HCT116 (cell line): Measurements from ENCODE around the gene CNPY1. TPM values are rescaled to one million over a fixed set of nuclear protein-coding genes. Genes with fewer than 3 reads are reported as not detected.

Source experiments
- ATAC-seq: fragments of 200-7000 bp; cut with Tn5 transposase; 2 replicates; pipeline ENCODE4 v1.9.1; 2020; ENCODE audit warnings: mild to moderate bottlenecking, moderate library complexity
- BruUV-seq: library from RNA; stranded (reverse); fragments of 400-500 nt; replicated peaks from 2 replicates; lab custom pipeline; 2021; lab: Mats Ljungman, UMichigan
- CTCF ChIA-PET: fragments of 300-600 bp; sonication (Branson Sonifier 250); formaldehyde crosslinking; loops from one replicate; lab custom pipeline; 2021; ENCODE audit warnings: antibody characterized with exemption; lab: Charles Lee
- POLR2A ChIA-PET: fragments of 300-600, 350-600 bp; sonication (Branson Sonifier 250); formaldehyde crosslinking; loops from one replicate; lab custom pipeline; 2021; ENCODE audit warnings: antibody characterized with exemption; lab: Charles Lee
- RAD21 ChIA-PET, 2 experiments: fragments of 300-600 bp; sonication (Branson Sonifier 250); formaldehyde crosslinking; loops; one replicate each; lab custom pipeline; 2023; ENCODE audit warnings: low total read pairs in 2 of 2; ENCODE audit not compliant: uncharacterized antibody in 2 of 2, unreplicated experiment in 2 of 2, low non-redundant PET in 1 of 2; lab: Charles Lee
- DNase-seq: peaks from one replicate; pipeline ENCODE4 v3.0.0-alpha.2; 2010; ENCODE audit warnings: low read depth, low spot score
- H2AFZ ChIP-seq: fragments of 200-600 bp; shearing (Covaris generic), sonication (generic); 2 replicates; pipeline ENCODE4 v1.6.1; 2017; ENCODE audit warnings: low read depth, mixed run types, mixed read lengths, antibody characterized with exemption, low read length; ENCODE audit not compliant: poor library complexity, severe bottlenecking
- H3K27ac ChIP-seq: 2 replicates; pipeline ENCODE4 v1.5.1; 2012; ENCODE audit warnings: low read depth, low read length
- H3K27me3 ChIP-seq: fragments of 200-600 bp; sonication (generic); 2 replicates; pipeline ENCODE4 v1.6.1; 2016; ENCODE audit warnings: mixed run types, low read length, mixed read lengths; ENCODE audit not compliant: insufficient read depth
- H3K36me3 ChIP-seq, 2 experiments: fragments of 200-500 bp in 1 of 2; fragments of 200-600 bp in 1 of 2; sonication (Bioruptor generic) in 1 of 2; sonication (generic) in 1 of 2; 2 replicates each; pipeline versions ENCODE4 v1.5.1 to v1.6.1; 2014 to 2016; ENCODE audit warnings: low read length in 2 of 2, inconsistent platforms in 1 of 2, mixed read lengths in 1 of 2, mixed run types in 1 of 2; ENCODE audit not compliant: insufficient read depth in 2 of 2, control insufficient read depth in 1 of 2
- H3K4me1 ChIP-seq, 2 experiments: fragments of 200-600 bp in 1 of 2; sonication (generic) in 1 of 2; 2 replicates each; pipeline versions ENCODE4 v1.5.1 to v1.6.1; 2012 to 2017; ENCODE audit warnings: low read length in 2 of 2, inconsistent platforms in 1 of 2, mild to moderate bottlenecking in 1 of 2, mixed read lengths in 1 of 2, mixed run types in 1 of 2, moderate library complexity in 1 of 2; ENCODE audit not compliant: insufficient read depth in 2 of 2, control insufficient read depth in 1 of 2
- H3K4me2 ChIP-seq: fragments of 200-600 bp; sonication (generic); 2 replicates; pipeline ENCODE4 v1.6.1; 2017; ENCODE audit warnings: mixed run types, low read length, mixed read lengths
- H3K4me3 ChIP-seq, 2 experiments: fragments of 200-600 bp in 1 of 2; sonication (generic) in 1 of 2; replicated peaks in 1 of 2; 2 replicates each; pipeline ENCODE4 v1.5.1; 2011 to 2016; ENCODE audit warnings: low read length in 2 of 2, control low read depth in 1 of 2, low read depth in 1 of 2, mild to moderate bottlenecking in 1 of 2, mixed read lengths in 1 of 2, mixed run types in 1 of 2
- H3K79me2 ChIP-seq: fragments of 200-600 bp; sonication (generic); 2 replicates; pipeline ENCODE4 v1.6.1; 2017; ENCODE audit warnings: mild to moderate bottlenecking, mixed run types, low read length, moderate library complexity, mixed read lengths; ENCODE audit not compliant: insufficient read depth
- H3K9ac ChIP-seq: fragments of 200-600 bp; sonication (generic); 2 replicates; pipeline ENCODE4 v1.6.1; 2016; ENCODE audit warnings: low read length, mixed read lengths
- H3K9me2 ChIP-seq: fragments of 200-600 bp; sonication (generic), shearing (Covaris generic); 2 replicates; pipeline ENCODE4 v1.6.1; 2017; ENCODE audit warnings: mixed run types, mild to moderate bottlenecking, moderate library complexity; ENCODE audit not compliant: insufficient read depth
- H3K9me3 ChIP-seq, 2 experiments: fragments of 200-500 bp in 1 of 2; fragments of 200-600 bp in 1 of 2; sonication (Bioruptor generic) in 1 of 2; sonication (generic) in 1 of 2; 2 replicates each; pipeline ENCODE4 v1.6.1; 2014 to 2017; ENCODE audit warnings: low read length in 2 of 2, mixed read lengths in 2 of 2, inconsistent platforms in 1 of 2, low read depth in 1 of 2, mild to moderate bottlenecking in 1 of 2, mixed run types in 1 of 2, moderate library complexity in 1 of 2; ENCODE audit not compliant: control insufficient read depth in 1 of 2, insufficient read depth in 1 of 2
- H4K20me1 ChIP-seq: fragments of 200-600 bp; sonication (generic), shearing (Covaris generic); 2 replicates; pipeline ENCODE4 v1.6.1; 2017; ENCODE audit warnings: mixed run types, mild to moderate bottlenecking, moderate library complexity; ENCODE audit not compliant: insufficient read depth
- CTCF ChIP-seq, 3 experiments: fragments of 200-600 bp in 1 of 3; sonication (generic) in 1 of 3; IDR thresholded peaks in 2 of 3; conservative IDR thresholded peaks in 1 of 3; 2 replicates each; pipeline ENCODE4 v1.5.1; 2012 to 2017; ENCODE audit warnings: low read depth in 2 of 3, low read length in 2 of 3, antibody characterized with exemption in 1 of 3, borderline replicate concordance in 1 of 3, control low read depth in 1 of 3, mild to moderate bottlenecking in 1 of 3, mixed read lengths in 1 of 3, mixed run types in 1 of 3, moderate library complexity in 1 of 3; ENCODE audit not compliant: insufficient read depth in 1 of 3
- EGR1 ChIP-seq: IDR thresholded peaks from 2 replicates; pipeline ENCODE4 v1.6.1; 2012; ENCODE audit warnings: low read depth
- ELF1 ChIP-seq: IDR thresholded peaks from 2 replicates; pipeline ENCODE4 v1.6.1; 2012; ENCODE audit warnings: low read depth, borderline replicate concordance
- EZH2 ChIP-seq: fragments of 200-600 bp; sonication (generic); IDR thresholded peaks from 2 replicates; pipeline ENCODE4 v1.6.1; 2017; ENCODE audit warnings: antibody characterized with exemption, mixed run types
- FOSL1 ChIP-seq: IDR thresholded peaks from 2 replicates; pipeline ENCODE4 v1.6.1; 2012; ENCODE audit warnings: low read depth
- POLR2A ChIP-seq: IDR thresholded peaks from 2 replicates; pipeline ENCODE4 v1.7.0; 2011; ENCODE audit warnings: borderline replicate concordance; ENCODE audit not compliant: insufficient read depth, insufficient read length; ENCODE audit errors: extremely low read depth
- RAD21 ChIP-seq: IDR thresholded peaks from 2 replicates; pipeline ENCODE4 v1.6.1; 2012; ENCODE audit warnings: low read depth, mild to moderate bottlenecking
- SIN3A ChIP-seq: IDR thresholded peaks from 2 replicates; pipeline ENCODE4 v1.6.1; 2012; ENCODE audit warnings: low read depth
- TCF7L2 ChIP-seq: IDR thresholded peaks from 2 replicates; pipeline ENCODE4 v1.7.0; 2011; ENCODE audit warnings: borderline replicate concordance, inconsistent platforms; ENCODE audit not compliant: insufficient read depth, insufficient read length; ENCODE audit errors: extremely low read depth
- YY1 ChIP-seq: IDR thresholded peaks from 2 replicates; pipeline ENCODE4 v1.6.1; 2011; ENCODE audit warnings: low read length, low read depth, moderate library complexity, mild to moderate bottlenecking; ENCODE audit not compliant: insufficient replicate concordance; ENCODE audit errors: extremely low read depth
- ZFX ChIP-seq: fragments of 450-650 bp; IDR thresholded peaks from 2 replicates; pipeline ENCODE4 v1.6.1; 2017
- intact Hi-C: fragments of 100-400 bp; cut with micrococcal nuclease; formaldehyde crosslinking; loops from 2 replicates; pipeline ENCODE4 v1.10.0; 2022
- total RNA-seq: library from RNA; stranded (reverse); gene quantifications from one replicate; pipeline ENCODE4 v1.2.1, GENCODE V29; 2021; ENCODE audit not compliant: unreplicated experiment

Gene CNPY1
- total RNA-seq, 1 experiment from 2014 or later: not detected

- H3K27ac ChIP-seq: no peak overlapping the region
- no peaks in the 10 kb centered on the region for H3K36me3 ChIP-seq
- no peak for ATAC-seq
- no peak overlapping the region for H3K9ac ChIP-seq
- no peaks in the 10 kb centered on the region for H3K9me3 ChIP-seq
- DNase-seq: no peak
- no peak overlapping the region for H2AFZ ChIP-seq
- ChIA-PET RAD21 (no interaction called here), CTCF (no interaction called here), POLR2A (no interaction called here)
- no peak overlapping the region for H3K4me3 ChIP-seq
- H3K79me2 ChIP-seq: no peaks in the 10 kb centered on the region
- no peaks in the 10 kb centered on the region for H3K9me2 ChIP-seq
- TF ChIP-seq RAD21 (no peak), EGR1 (no peak), YY1 (no peak), SIN3A (no peak), EZH2 (no peak), CTCF (IDR thresholded peaks at IDR 0.05 in 2 of 3, conservative IDR thresholded peaks at IDR 0.05 in 1 of 3; ENCODE audit: borderline replicate concordance in 1 of 3, insufficient read depth in 1 of 3, low read depth in 2 of 3, low read length in 2 of 3) (no peak), ZFX (no peak), FOSL1 (no peak), POLR2A (no peak), ELF1 (no peak), TCF7L2 (no peak)
- intact Hi-C loops: no loop called here
- no peaks in the 10 kb centered on the region for H4K20me1 ChIP-seq
- H3K27me3 ChIP-seq: no peaks in the 10 kb centered on the region
- H3K4me1 ChIP-seq: peaks cover 0 to 12% of the 10 kb centered on the region in 2 experiments; a peak in 3 of 4 replicates
- BruUV-seq: no TSS peak
- H3K4me2 ChIP-seq: no peak overlapping the region
These were observed 86.5 kb downstream of the CNPY1 start for GRCh38 chr7:155459700-155460461.
